Adipose tissue (tissue), 3 donors: ENCODE measurements around the gene CDSN. TPM values are rescaled to one million over a fixed set of nuclear protein-coding genes. Genes with fewer than 3 reads are reported as not detected.
"Not testable (repeated sequence)": the region's sequence is repeated elsewhere in the genome, so short reads cannot be mapped to it uniquely, and the experiment has no call there.

ENCODE experiments used
- H3K27ac ChIP-seq: one replicate; pipeline ENCODE4 v1.5.1; 2013; ENCODE audit warnings: low read depth, low read length
- WGBS, 3 donors: extraction: QIAGEN DNeasy Blood & Tissue Kit; methylation state at CpG; one replicate each; pipeline ENCODE4 v1.1.7; 2013; 5-methylcytosine and 5-hydroxymethylcytosine counted together
- polyA plus RNA-seq, 3 donors: library from polyadenylated mRNA; stranded (reverse); fragments of 200-250 nt; gene quantifications; one replicate each; pipeline ENCODE4 v1.2.3, GENCODE V29; 2013
- donor health status: healthy with polysubstance abuse.
- donor health status: Bipolar disorder and iron deficiency.
- donor health status: healthy.

Gene CDSN
- polyA plus RNA-seq, 3 donors: 0.03 TPM; not detected in 2

- 84 to 94% (median 92%) methylated on average over 16 to 23 of the region's 32 CpGs for WGBS, 3 donors
- not testable (repeated sequence) for H3K27ac ChIP-seq
Observed at GRCh38 chr6:31067028-31067427, 53.2 kb downstream of the CDSN start.

- 53 to 60% (median 59%) methylated on average over 2 of the region's 2 CpGs for WGBS, 3 donors
- no peak overlapping the region for H3K27ac ChIP-seq
Observed at GRCh38 chr6:31065556-31065955, 54.7 kb downstream of the CDSN start.

Other genes with a start within 250 kb of the CDSN start
- gene DDR1, start 235.9 kb downstream of the CDSN start, polyA plus RNA-seq: 10 to 100 TPM; 24.2 to 83.5 (median 57.4) TPM
- gene GTF2H4, start 212.2 kb downstream of the CDSN start, polyA plus RNA-seq: 10 to 100 TPM; 15.5 to 35.9 (median 16.5) TPM
- gene VARS2, start 206.2 kb downstream of the CDSN start, polyA plus RNA-seq: 10 to 100 TPM; 14.2 to 25.3 (median 20.9) TPM
- gene SFTA2, start 188.3 kb downstream of the CDSN start, polyA plus RNA-seq: 1 to 10 TPM in 1 of 3 donors, under 1 TPM in 1, not detected in 1; 0.42 to 6.6 TPM
- 1 to 10 TPM in 2 of 3 donors, under 1 TPM in 1; 0.08 to 8.5 (median 2.7) TPM for gene MUCL3, start 179.5 kb downstream of the CDSN start, polyA plus RNA-seq
- 1 to 10 TPM in 1 of 3 donors, under 1 TPM in 1, not detected in 1; 0.05 to 1.1 TPM for gene MUC21, start 136.7 kb downstream of the CDSN start, polyA plus RNA-seq
- not detected for gene MUC22, start 110.0 kb downstream of the CDSN start, polyA plus RNA-seq
- not detected for gene C6orf15, start 7.9 kb downstream of the CDSN start, polyA plus RNA-seq
- gene PSORS1C1, start 5.6 kb downstream of the CDSN start, polyA plus RNA-seq: 1 to 10 TPM in 1 of 3 donors, under 1 TPM in 2; 0.02 to 2.0 (median 0.28) TPM
- gene PSORS1C2, start 18.6 kb upstream of the CDSN start, polyA plus RNA-seq: under 1 TPM in 1 of 3 donors, not detected in 2; 0.07 TPM
- gene CCHCR1, start 37.4 kb upstream of the CDSN start, polyA plus RNA-seq: 10 to 100 TPM in 1 of 3 donors, 1 to 10 TPM in 2; 6.1 to 11.0 (median 7.4) TPM
- 1 to 10 TPM; 1.4 to 3.9 (median 2.4) TPM for gene TCF19, start 38.1 kb upstream of the CDSN start, polyA plus RNA-seq
- gene POU5F1, start 50.2 kb upstream of the CDSN start, polyA plus RNA-seq: 1 to 10 TPM in 2 of 3 donors, under 1 TPM in 1; 0.79 to 4.9 (median 1.4) TPM
- gene HLA-C, start 151.6 kb upstream of the CDSN start, polyA plus RNA-seq: 100 to 1,000 TPM; 119 to 485 (median 257) TPM
- gene HLA-B, start 236.7 kb upstream of the CDSN start, polyA plus RNA-seq: 1,000 to 10,000 TPM in 1 of 3 donors, 100 to 1,000 TPM in 2; 379 to 1,027 (median 723) TPM